SK-N-SH (cell line): ENCODE data around the gene ZNF474.

Source experiments
- CTCF ChIP-seq: fragments of 200-600 bp; sonication (generic); IDR thresholded peaks from 2 replicates; pipeline ENCODE4 v1.6.1; 2017; ENCODE audit warnings: antibody characterized with exemption, mild to moderate bottlenecking, moderate library complexity
- REST ChIP-seq: IDR thresholded peaks from 2 replicates; pipeline ENCODE4 v1.6.1; 2012; ENCODE audit warnings: mild to moderate bottlenecking, low read depth, low read length, moderate library complexity

GRCh38 chr5:122111460-122111859 lies 17.9 kb upstream of the ZNF474 start:
- TF ChIP-seq CTCF: no peak
- no peak for TF ChIP-seq REST
